Right lobe of liver (tissue), 4 donors: ENCODE measurements around the gene ATP6V0E1.

Source experiments
- POLR2A ChIP-seq: fragments of 450-650 bp; IDR thresholded peaks from one replicate; pipeline ENCODE4 v1.6.1; 2017; ENCODE audit warnings: antibody characterized with exemption, mild to moderate bottlenecking
- TF ChIP-seq, protein P1 (sequence below), 4 donors: fragments of 200-600 bp in 3 of 4; fragments of 450-650 bp in 1 of 4; IDR thresholded peaks; one replicate each; pipeline versions ENCODE4 v1.5.1 to v1.8.0; 2016 to 2022; ENCODE audit warnings: antibody characterized with exemption in 4 of 4, mild to moderate bottlenecking in 2 of 4
- donor health status: DM: no; HTN: no; CAD: no.
- donor health status: DM: no; HTN: no; CAD: no.
- donor health status: DM: no; HTN: yes; CAD: no.

DNA sequence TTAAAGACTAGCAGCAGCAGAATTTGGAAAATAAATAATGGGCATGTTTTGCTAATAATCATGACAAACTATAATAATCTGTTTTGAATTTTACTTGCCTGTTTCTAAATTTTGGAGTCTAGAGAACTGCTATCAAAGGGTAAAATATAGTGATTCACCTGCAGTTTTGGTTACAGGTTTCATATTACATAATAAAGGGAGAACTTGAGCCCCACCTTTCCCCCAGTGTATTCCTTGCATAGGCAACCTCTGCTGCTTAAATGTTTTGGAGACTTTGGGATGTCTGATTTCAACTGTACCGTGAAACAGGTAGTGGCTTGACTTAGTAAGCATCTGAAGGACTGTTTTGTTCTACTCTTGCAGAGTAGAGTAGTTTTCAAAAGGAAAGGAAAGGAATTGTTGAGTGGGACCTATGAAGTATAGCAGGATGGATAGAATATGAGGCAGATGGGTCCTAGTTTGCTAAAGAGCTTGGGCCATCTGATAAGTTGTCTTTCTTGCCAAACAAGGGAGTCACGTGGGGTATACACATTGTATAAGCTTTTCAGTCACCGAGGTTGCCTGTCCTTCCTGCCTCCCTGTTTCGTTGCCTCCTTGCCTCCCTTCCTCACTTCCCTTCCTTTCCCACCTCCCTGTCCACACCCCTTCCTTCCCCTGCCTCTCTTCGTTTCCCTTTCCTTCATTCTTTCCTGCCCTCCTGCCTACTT lies 91.7 kb downstream of the ATP6V0E1 start:
- TF ChIP-seq, protein P1, sequence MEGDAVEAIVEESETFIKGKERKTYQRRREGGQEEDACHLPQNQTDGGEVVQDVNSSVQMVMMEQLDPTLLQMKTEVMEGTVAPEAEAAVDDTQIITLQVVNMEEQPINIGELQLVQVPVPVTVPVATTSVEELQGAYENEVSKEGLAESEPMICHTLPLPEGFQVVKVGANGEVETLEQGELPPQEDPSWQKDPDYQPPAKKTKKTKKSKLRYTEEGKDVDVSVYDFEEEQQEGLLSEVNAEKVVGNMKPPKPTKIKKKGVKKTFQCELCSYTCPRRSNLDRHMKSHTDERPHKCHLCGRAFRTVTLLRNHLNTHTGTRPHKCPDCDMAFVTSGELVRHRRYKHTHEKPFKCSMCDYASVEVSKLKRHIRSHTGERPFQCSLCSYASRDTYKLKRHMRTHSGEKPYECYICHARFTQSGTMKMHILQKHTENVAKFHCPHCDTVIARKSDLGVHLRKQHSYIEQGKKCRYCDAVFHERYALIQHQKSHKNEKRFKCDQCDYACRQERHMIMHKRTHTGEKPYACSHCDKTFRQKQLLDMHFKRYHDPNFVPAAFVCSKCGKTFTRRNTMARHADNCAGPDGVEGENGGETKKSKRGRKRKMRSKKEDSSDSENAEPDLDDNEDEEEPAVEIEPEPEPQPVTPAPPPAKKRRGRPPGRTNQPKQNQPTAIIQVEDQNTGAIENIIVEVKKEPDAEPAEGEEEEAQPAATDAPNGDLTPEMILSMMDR (IDR thresholded peaks at IDR 0.05) = no peak
- no peak for TF ChIP-seq POLR2A
